ENCODE measurements around the gene SUPT16H.

GRCh38 chr14:21414137-21414631 lies 30.4 kb upstream of the SUPT16H start:
- TF ChIP-seq CTCF (IDR thresholded peaks at IDR 0.05), result no peak
- TF ChIP-seq POLR2A (IDR thresholded peaks at IDR 0.05; ENCODE audit: low read depth), result no peak
